Measurements from ENCODE around the gene EMX1.

- no peak for TF ChIP-seq CTCF (conservative IDR thresholded peaks at IDR 0.05; ENCODE audit: low read depth, low read length)
- TF ChIP-seq EZH2 (IDR thresholded peaks at IDR 0.05; ENCODE audit: low read length, unreplicated experiment): no peak
These were observed 57.1 kb downstream of the EMX1 start for GRCh38 chr2:72974436-72974754.
